Measurements from ENCODE around the gene ALKBH7.

GRCh38 chr19:6379744-6380143 lies 7.2 kb downstream of the ALKBH7 start:
- no peak for TF ChIP-seq CREB5 (CRISPR knock-in tag; IDR thresholded peaks at IDR 0.05; ENCODE audit: low read depth)
- no peak for TF ChIP-seq RARB (CRISPR knock-in tag; IDR thresholded peaks at IDR 0.05)
- TF ChIP-seq CSDC2 (CRISPR knock-in tag; IDR thresholded peaks at IDR 0.05): no peak
- no peak for TF ChIP-seq ZFP3 (CRISPR knock-in tag; IDR thresholded peaks at IDR 0.05)
- no peak for TF ChIP-seq ISL1 (CRISPR knock-in tag; IDR thresholded peaks at IDR 0.05)
- no peak for TF ChIP-seq GLIS3 (CRISPR knock-in tag; IDR thresholded peaks at IDR 0.05)
- no peak for TF ChIP-seq ESRRG (CRISPR knock-in tag; IDR thresholded peaks at IDR 0.05)
- no peak for TF ChIP-seq CSRNP3 (CRISPR knock-in tag; IDR thresholded peaks at IDR 0.05)
- TF ChIP-seq BACH2 (CRISPR knock-in tag; IDR thresholded peaks at IDR 0.05; ENCODE audit: borderline replicate concordance): no peak
- TF ChIP-seq ZFP30 (CRISPR knock-in tag; IDR thresholded peaks at IDR 0.05): 0 out of 2 replicates have a peak, but pooled peaks have one; percentile 57

All from SK-N-SH treated with all-trans-retinoic acid at 6 μM for 48 hours (cell line).